GM18867 (cell line): ENCODE measurements around the gene MIA.
"Not testable (repeated sequence)": the region's sequence is repeated elsewhere in the genome, so short reads cannot be mapped to it uniquely, and the experiment has no call there.

Experiments
- ATAC-seq: cut with Tn5 transposase; IDR thresholded peaks from one replicate; pipeline ENCODE4 v1.9.1; 2021; ENCODE audit warnings: mild to moderate bottlenecking, moderate library complexity; ENCODE audit not compliant: unreplicated experiment

The MIA gene

GRCh38 chr19:40815223-40815622 lies 39.9 kb downstream of the MIA start:
- no peak for ATAC-seq

GRCh38 chr19:40818480-40819399 lies 43.4 kb downstream of the MIA start:
- ATAC-seq: not testable (repeated sequence)

- ATAC-seq: not testable (repeated sequence)
Measured at GRCh38 chr19:40819479-40820234, 44.3 kb downstream of the MIA start.

GRCh38 chr19:40822161-40822560 lies 46.8 kb downstream of the MIA start:
- no peak for ATAC-seq

DNA sequence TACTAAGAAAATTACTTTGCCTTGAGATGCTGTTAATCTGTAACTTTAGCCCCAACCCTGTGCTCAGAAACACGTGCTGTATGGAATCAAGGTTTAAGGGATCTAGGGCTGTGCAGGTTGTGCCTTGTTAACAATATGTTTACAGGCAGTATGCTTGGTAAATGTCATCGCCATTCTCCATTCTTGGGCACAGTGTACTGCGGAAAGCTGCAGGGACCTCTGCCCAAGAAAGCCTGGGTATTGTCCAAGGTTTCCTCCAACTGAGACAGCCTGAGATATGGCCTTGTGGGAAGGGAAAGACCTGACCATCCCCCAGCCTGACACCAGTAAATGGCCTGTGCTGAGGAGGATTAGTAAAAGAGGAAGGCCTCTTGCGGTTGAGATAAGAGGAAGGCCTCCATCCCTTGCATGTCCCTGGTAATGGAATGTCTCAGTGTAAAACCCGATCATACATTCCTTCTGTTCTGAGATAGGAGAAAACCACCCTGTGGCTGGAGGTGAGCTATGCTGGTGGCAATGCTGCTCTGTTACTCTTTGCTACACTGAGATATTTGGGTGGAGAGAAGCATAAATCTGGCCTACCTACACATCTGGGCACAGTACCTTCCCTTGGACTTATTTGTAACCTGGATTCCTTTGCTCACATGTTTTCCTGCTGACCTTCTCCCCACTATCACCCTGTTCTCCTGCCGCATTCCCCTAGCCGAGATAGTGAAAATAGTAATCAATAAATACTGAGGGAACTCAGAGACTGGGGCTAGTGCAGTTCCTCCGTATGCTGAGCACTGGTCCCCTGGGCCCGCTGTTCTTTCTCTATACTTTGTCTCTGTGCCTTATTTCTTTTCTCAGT lies 47.6 kb downstream of the MIA start:
- ATAC-seq: not testable (repeated sequence)

GRCh38 chr19:40824916-40825315 lies 49.6 kb downstream of the MIA start:
- ATAC-seq: not testable (repeated sequence)

DNA sequence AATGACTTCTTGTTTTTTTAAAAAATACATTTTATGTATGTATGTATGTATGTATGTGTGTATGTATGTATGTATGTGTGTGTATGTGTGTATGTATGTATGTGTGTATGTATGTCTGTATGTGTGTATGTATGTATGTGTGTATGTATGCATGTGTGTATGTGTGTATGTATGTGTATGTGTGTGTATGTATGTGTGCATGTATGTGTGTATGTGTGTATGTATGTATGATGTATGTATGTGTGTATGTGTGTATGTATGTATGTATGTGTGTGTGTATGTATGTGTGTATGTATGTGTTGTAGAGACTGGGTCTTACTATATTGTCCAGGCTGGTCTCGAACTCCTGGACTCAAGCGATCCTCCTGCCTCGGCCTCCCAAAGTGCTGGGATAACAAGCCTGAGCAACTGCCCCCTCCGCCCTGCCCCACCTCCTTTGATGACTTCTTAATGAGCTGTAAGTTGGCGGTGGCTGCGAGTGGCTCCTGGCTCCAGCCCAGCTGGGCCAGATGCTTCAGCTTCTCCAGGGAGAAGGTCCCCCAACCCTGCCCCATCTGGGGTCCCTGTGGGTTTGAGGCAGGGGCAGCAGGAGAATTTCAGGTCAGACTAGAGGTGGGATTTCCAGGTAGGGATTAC lies 50.3 kb downstream of the MIA start:
- ATAC-seq: not testable (repeated sequence)

- not testable (repeated sequence) for ATAC-seq
Measured at GRCh38 chr19:40826312-40826698, 51.0 kb downstream of the MIA start.

GRCh38 chr19:40826699-40827385 lies 51.5 kb downstream of the MIA start:
- not testable (repeated sequence) for ATAC-seq
